Upper lobe of left lung (tissue), 4 donors: Measurements from ENCODE around the gene OTOGL.

ENCODE experiments used
- POLR2A ChIP-seq, 4 donors: fragments of 450-650 bp; IDR thresholded peaks; one replicate each; pipeline ENCODE4 v1.5.1; 2016 to 2017; ENCODE audit warnings: antibody characterized with exemption in 4 of 4, mild to moderate bottlenecking in 2 of 4
- TF ChIP-seq, protein P1 (sequence below), 6 experiments: fragments of 450-650 bp in 4 of 6; fragments of 200-600 bp in 2 of 6; sonication (generic) in 2 of 6; IDR thresholded peaks; one replicate each; pipeline ENCODE4 v1.5.1; 2016 to 2019; ENCODE audit warnings: antibody characterized with exemption in 6 of 6

DNA sequence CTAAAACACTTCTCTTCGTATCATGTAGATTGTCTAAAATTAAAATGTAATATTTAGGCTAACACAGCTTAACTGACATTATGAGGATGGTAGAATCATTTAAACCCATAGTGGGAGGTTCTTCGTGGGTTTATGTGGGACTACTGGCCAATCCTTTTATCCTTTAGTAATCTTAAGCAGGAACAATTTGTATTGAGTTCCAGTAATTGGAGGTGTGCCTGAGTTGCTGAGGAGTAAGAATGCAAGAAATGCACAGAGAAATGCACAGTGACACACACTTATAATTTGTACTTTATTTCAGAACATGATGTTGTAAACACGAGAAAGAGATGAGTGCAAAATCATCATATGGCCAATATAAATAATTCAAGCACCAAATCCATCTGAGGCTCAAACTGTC lies 22.3 kb downstream of the OTOGL start:
- TF ChIP-seq, protein P1, sequence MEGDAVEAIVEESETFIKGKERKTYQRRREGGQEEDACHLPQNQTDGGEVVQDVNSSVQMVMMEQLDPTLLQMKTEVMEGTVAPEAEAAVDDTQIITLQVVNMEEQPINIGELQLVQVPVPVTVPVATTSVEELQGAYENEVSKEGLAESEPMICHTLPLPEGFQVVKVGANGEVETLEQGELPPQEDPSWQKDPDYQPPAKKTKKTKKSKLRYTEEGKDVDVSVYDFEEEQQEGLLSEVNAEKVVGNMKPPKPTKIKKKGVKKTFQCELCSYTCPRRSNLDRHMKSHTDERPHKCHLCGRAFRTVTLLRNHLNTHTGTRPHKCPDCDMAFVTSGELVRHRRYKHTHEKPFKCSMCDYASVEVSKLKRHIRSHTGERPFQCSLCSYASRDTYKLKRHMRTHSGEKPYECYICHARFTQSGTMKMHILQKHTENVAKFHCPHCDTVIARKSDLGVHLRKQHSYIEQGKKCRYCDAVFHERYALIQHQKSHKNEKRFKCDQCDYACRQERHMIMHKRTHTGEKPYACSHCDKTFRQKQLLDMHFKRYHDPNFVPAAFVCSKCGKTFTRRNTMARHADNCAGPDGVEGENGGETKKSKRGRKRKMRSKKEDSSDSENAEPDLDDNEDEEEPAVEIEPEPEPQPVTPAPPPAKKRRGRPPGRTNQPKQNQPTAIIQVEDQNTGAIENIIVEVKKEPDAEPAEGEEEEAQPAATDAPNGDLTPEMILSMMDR (IDR thresholded peaks at IDR 0.05): no peak
- no peak for TF ChIP-seq POLR2A (IDR thresholded peaks at IDR 0.05)
